ENCODE results near the gene CLMN. TPM values are rescaled to one million over a fixed set of nuclear protein-coding genes. Genes with fewer than 3 reads are reported as not detected.

CLMN gene
- total and polyA plus RNA-seq, 2 donors (not counting 3 experiments of a cell fraction or from before 2014, with no cell fraction given): 0.72 to 9.6 TPM

DNA sequence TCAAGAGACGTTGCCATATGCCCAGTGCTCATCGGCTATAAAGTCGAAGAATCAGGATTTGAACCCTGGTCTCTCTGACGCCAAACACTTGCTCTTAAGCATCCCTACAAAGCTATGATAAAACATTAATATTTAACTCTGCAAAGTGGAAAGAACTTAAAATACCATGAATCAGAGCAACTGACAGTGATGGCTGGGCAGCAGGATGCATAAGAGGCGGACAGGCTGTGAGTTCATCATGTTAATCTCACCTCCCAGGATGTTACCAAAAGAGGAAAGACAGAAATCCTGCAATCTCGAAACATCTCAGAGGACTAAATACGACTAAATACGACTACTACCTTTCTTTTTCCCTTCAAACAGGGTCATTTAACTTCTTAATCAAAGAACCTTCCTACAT lies 168.1 kb downstream of the CLMN start:
- DNase-seq (ENCODE audit: low read depth, low spot score): no peak
- ChIA-PET CTCF (no interaction called here), POLR2A (no interaction called here)
- Histone ChIP-seq H3K27ac (ENCODE audit: insufficient read depth, low read depth, low read length) (no peak overlapping the region), H3K4me2 (ENCODE audit: insufficient read depth, low read length) (no peak overlapping the region), H3K4me3 (replicated peaks in 1 of 3; ENCODE audit: insufficient read depth in 1 of 3, low read depth in 1 of 3, low read length in 3 of 3) (no peak overlapping the region), H3K4me1 (ENCODE audit: control insufficient read depth, extremely low read depth, insufficient read depth, low read length) (peaks cover 12% of the 10 kb centered on the region), H3K36me3 (ENCODE audit: control insufficient read depth in 2 of 2, extremely low read depth in 1 of 2, insufficient read depth in 2 of 2, low read length in 2 of 2) (no peaks in the 10 kb centered on the region), H3K79me2 (ENCODE audit: control insufficient read depth, insufficient read depth, low read length) (peaks cover 100% of the 10 kb centered on the region), H2AFZ (ENCODE audit: low read depth, low read length) (no peak overlapping the region), H3K9ac (replicated peaks; ENCODE audit: extremely low read depth, insufficient read depth, low read length) (no peak overlapping the region), H4K20me1 (replicated peaks; ENCODE audit: control insufficient read depth, extremely low read depth, insufficient read depth, low read length) (peaks cover 21% of the 10 kb centered on the region), H3K9me1 (replicated peaks; ENCODE audit: control insufficient read depth, extremely low read depth, insufficient read depth, low read length) (no peaks in the 10 kb centered on the region), H3K27me3 (ENCODE audit: control insufficient read depth in 2 of 2, insufficient read depth in 2 of 2, low read length in 2 of 2) (no peaks in the 10 kb centered on the region), H3K9me3 (replicated peaks; ENCODE audit: control insufficient read depth, insufficient read depth, low read length) (no peaks in the 10 kb centered on the region)
- dilution Hi-C loops (cut with MboI; ENCODE audit: extremely low pct_ligation_motif_present, low sequenced_read_pairs) (no loop called here), intact Hi-C loops (cut with micrococcal nuclease) (loop anchor here (10.0 kb wide), 1 partner anchor 363 kb away; the partner anchor contains the start of gene SYNE3)
- TF ChIP-seq CTCF (IDR thresholded peaks at IDR 0.05; ENCODE audit: extremely low read depth in 1 of 2, insufficient read depth in 1 of 2, low read depth in 1 of 2, low read length in 2 of 2) (no peak), MYC (IDR thresholded peaks at IDR 0.05; ENCODE audit: low read depth, low read length) (no peak), POLR2A (IDR thresholded peaks at IDR 0.05; ENCODE audit: low read depth, low read length) (no peak), FOS (IDR thresholded peaks at IDR 0.05; ENCODE audit: borderline replicate concordance, insufficient read depth, low read length) (no peak), JUN (IDR thresholded peaks at IDR 0.05; ENCODE audit: borderline replicate concordance, insufficient read depth, insufficient read length, low read depth) (no peak), GATA2 (IDR thresholded peaks at IDR 0.05; ENCODE audit: insufficient read depth, insufficient read length, low read depth, low read length) (no peak), EZH2 (IDR thresholded peaks at IDR 0.05; ENCODE audit: borderline replicate concordance, low read depth, low read length, severe bottlenecking) (no peak), POLR2AphosphoS5 (IDR thresholded peaks at IDR 0.05; ENCODE audit: insufficient read depth, low read depth, low read length) (no peak)
- TF ChIP-seq, protein P1, sequence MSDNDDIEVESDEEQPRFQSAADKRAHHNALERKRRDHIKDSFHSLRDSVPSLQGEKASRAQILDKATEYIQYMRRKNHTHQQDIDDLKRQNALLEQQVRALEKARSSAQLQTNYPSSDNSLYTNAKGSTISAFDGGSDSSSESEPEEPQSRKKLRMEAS (IDR thresholded peaks at IDR 0.05; ENCODE audit: insufficient read depth, insufficient read length): no peak
- no peak for FAIRE-seq
- BruUV-seq (replicated peaks): no TSS peak
